ENCODE results near the gene ENOX1. TPM values are rescaled to one million over a fixed set of nuclear protein-coding genes. Genes with fewer than 3 reads are reported as not detected.

ENOX1 gene
- total and polyA plus RNA-seq, 7 donors, result 0.34 to 7.1 (median 1.1) TPM

DNA sequence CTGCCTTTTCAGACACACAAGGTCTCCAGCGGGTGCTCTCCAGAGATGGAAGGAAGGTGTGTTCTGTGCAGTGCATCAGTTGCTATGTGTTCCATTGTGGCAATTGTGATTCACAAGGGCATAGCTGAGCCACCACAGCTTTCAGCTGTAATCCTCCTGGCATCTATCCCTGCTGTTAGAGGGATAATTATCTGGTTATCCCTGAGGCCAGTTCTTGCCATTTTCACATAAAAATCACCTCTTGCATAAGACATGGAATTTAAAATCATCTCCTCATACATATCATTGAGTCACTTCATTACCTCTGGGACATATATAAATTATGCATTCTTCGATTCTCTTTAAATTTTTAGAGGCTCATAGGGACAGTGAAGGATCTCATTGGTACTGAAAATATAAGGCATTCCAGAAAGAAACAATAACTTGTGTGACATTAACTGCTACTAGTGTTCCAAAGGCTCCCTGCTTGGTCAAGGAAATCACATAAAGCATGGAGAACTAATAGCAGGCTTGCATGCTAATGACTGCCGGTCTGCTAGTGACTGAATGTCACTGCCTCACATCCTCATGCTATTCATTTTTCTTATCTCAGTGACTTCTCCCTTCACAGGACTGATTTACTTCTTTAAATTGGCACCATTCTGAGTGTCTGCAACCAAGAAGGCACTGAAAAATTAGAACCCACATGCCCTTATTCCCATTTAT is 214.0 kb downstream of the ENOX1 start:
- Histone ChIP-seq H3K4me1 (no peaks in the 10 kb centered on the region), H3K36me3 (ENCODE audit: insufficient read depth in 1 of 2, low read depth in 1 of 2) (no peaks in the 10 kb centered on the region), H3K9me3 (no peaks in the 10 kb centered on the region), H3K4me3 (no peak overlapping the region), H3K27ac (no peak overlapping the region), H3K27me3 (ENCODE audit: insufficient read depth in 3 of 3, low read length in 2 of 3) (no peaks in the 10 kb centered on the region)
- TF ChIP-seq, protein P1, sequence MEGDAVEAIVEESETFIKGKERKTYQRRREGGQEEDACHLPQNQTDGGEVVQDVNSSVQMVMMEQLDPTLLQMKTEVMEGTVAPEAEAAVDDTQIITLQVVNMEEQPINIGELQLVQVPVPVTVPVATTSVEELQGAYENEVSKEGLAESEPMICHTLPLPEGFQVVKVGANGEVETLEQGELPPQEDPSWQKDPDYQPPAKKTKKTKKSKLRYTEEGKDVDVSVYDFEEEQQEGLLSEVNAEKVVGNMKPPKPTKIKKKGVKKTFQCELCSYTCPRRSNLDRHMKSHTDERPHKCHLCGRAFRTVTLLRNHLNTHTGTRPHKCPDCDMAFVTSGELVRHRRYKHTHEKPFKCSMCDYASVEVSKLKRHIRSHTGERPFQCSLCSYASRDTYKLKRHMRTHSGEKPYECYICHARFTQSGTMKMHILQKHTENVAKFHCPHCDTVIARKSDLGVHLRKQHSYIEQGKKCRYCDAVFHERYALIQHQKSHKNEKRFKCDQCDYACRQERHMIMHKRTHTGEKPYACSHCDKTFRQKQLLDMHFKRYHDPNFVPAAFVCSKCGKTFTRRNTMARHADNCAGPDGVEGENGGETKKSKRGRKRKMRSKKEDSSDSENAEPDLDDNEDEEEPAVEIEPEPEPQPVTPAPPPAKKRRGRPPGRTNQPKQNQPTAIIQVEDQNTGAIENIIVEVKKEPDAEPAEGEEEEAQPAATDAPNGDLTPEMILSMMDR (IDR thresholded peaks at IDR 0.05), result no peak
- WGBS, 3 donors, result 63 to 82% (median 74%) methylated on average over 3 of the region's 3 CpGs
- DNase-seq (no peak), ATAC-seq (no peak)
- intact Hi-C loops (cut with DNase I), result no loop called here

DNA sequence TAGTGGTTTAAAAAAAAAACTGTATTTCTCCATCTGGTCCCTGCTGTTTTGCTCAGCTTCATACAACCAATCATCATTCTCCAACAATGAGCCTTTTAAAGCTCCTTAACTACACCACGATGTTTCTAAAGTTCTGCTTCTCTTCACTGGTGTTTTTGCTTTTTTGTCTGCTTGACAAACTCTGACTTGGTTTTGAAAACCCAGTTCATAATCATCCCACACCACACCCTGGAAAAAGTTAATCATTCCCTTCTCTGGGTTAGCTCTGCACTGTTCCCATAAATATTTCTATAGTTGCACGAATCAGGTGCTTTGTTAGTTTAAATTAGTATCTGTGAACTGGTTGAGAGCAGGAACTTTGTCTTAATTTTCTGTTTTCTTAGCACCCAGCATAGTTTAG is 217.1 kb downstream of the ENOX1 start:
- ATAC-seq (no peak), DNase-seq (no peak)
- Histone ChIP-seq H3K4me1 (no peaks in the 10 kb centered on the region), H3K4me3 (no peak overlapping the region), H3K36me3 (ENCODE audit: insufficient read depth in 1 of 2, low read depth in 1 of 2) (no peaks in the 10 kb centered on the region), H3K27me3 (ENCODE audit: insufficient read depth in 3 of 3, low read length in 2 of 3) (no peaks in the 10 kb centered on the region), H3K9me3 (no peaks in the 10 kb centered on the region), H3K27ac (no peak overlapping the region)
- WGBS, 3 donors, result 84 to 90% (median 88%) methylated on average over 2 of the region's 2 CpGs
- TF ChIP-seq, protein P1 (IDR thresholded peaks at IDR 0.05), result no peak
- intact Hi-C loops (cut with DNase I), result no loop called here

DNA sequence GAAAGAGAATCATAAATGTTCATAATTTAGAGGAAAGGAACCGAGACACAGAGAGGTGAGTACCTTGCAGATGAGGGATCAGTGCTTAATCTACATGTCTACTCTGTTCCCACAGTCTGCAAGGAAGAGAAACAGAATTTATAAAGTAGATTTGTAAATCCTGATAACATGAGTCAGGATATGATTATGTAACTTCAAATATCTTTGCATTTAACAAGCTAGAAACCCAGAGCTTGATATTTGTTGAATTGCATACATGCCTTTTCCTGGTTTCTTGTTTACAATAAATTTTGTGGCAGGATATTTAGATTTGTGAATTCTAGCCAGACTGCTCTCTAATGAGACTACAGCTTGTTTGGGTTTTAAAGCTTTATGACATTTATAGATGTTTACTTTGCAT is 219.2 kb downstream of the ENOX1 start:
- ATAC-seq (no peak), DNase-seq (no peak)
- TF ChIP-seq, protein P1 (IDR thresholded peaks at IDR 0.05), result no peak
- Histone ChIP-seq H3K9me3 (no peaks in the 10 kb centered on the region), H3K36me3 (ENCODE audit: insufficient read depth in 1 of 2, low read depth in 1 of 2) (no peaks in the 10 kb centered on the region), H3K27ac (no peak overlapping the region), H3K27me3 (ENCODE audit: insufficient read depth in 3 of 3, low read length in 2 of 3) (no peaks in the 10 kb centered on the region), H3K4me3 (no peak overlapping the region), H3K4me1 (no peaks in the 10 kb centered on the region)
- intact Hi-C loops (cut with DNase I), result no loop called here
- 89 to 100% (median 96%) methylated on average over 1 of the region's 1 CpG for WGBS, 3 donors

DNA sequence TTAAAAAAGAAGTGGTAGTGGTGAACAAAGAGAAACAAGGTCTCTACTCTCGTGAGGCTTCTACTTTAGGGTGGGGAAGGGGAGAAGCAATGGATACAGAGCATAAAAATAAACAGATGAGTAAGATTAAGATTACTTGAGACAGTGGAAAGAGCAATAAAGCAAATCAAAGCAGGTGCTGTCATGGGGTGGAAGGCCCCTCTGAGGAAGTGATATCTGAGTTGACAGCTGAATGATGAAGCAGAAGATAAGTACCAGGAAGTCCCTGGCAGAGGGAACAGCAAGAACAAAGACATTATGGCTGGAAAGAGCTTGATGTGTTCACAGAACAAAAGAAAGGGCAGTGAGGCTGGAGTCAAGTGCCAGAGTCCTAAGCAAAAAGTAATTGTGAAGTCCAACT is 221.8 kb downstream of the ENOX1 start:
- 35 to 70% (median 68%) methylated on average over 1 of the region's 1 CpG for WGBS, 3 donors
- Histone ChIP-seq H3K4me3 (no peak overlapping the region), H3K9me3 (no peaks in the 10 kb centered on the region), H3K27me3 (ENCODE audit: insufficient read depth in 3 of 3, low read length in 2 of 3) (no peaks in the 10 kb centered on the region), H3K27ac (no peak overlapping the region), H3K36me3 (ENCODE audit: insufficient read depth in 1 of 2, low read depth in 1 of 2) (no peaks in the 10 kb centered on the region), H3K4me1 (no peaks in the 10 kb centered on the region)
- intact Hi-C loops (cut with DNase I), result no loop called here
- ATAC-seq, result no peak
- DNase-seq, result no peak
- TF ChIP-seq, protein P1 (IDR thresholded peaks at IDR 0.05), result no peak

DNA sequence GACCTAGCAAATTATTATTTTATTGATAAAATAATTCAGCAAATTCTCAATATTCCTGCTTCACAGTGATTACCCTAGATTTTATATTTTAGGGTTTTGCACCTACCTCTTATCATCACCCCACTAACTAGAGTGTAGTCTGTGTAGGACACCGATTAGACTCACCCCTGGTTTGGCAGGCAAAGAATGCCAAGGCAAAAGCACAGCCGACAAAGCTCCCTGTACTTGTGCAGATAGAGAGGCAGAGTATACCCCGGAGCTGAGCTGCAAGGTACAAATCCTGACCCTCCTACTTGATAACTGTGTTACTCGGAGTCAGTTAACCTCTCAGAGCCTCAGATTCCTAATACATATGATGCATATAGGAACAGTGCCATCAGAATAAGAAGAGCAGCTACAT is 225.7 kb downstream of the ENOX1 start:
- 81 to 92% (median 89%) methylated on average over 4 of the region's 4 CpGs for WGBS, 3 donors
- Histone ChIP-seq H3K4me1 (no peaks in the 10 kb centered on the region), H3K27ac (no peak overlapping the region), H3K36me3 (ENCODE audit: insufficient read depth in 1 of 2, low read depth in 1 of 2) (no peaks in the 10 kb centered on the region), H3K27me3 (ENCODE audit: insufficient read depth in 3 of 3, low read length in 2 of 3) (no peaks in the 10 kb centered on the region), H3K4me3 (no peak overlapping the region), H3K9me3 (no peaks in the 10 kb centered on the region)
- ATAC-seq (no peak), DNase-seq (no peak)
- intact Hi-C loops (cut with DNase I), result no loop called here
- TF ChIP-seq, protein P1 (IDR thresholded peaks at IDR 0.05), result no peak
